GM21737 (cell line): ENCODE results near the gene THUMPD3.

ENCODE experiments used
- ATAC-seq: cut with Tn5 transposase; IDR thresholded peaks from one replicate; pipeline ENCODE4 v1.9.1; 2021; ENCODE audit warnings: mild to moderate bottlenecking, moderate library complexity; ENCODE audit not compliant: unreplicated experiment

The THUMPD3 gene

GRCh38 chr3:9396632-9397331 lies 33.9 kb downstream of the THUMPD3 start:
- peak; percentile 69 for ATAC-seq

GRCh38 chr3:9397332-9397905 lies 34.6 kb downstream of the THUMPD3 start, which contains the start of gene SETD5:
Gene SETD5 (plus strand): TSS chr3:9397615. CDS start chr3:9428939, 31,324 bp downstream.
- peak; percentile 51 for ATAC-seq

GRCh38 chr3:9397906-9398699 lies 35.2 kb downstream of the THUMPD3 start:
- ATAC-seq = no peak

DNA sequence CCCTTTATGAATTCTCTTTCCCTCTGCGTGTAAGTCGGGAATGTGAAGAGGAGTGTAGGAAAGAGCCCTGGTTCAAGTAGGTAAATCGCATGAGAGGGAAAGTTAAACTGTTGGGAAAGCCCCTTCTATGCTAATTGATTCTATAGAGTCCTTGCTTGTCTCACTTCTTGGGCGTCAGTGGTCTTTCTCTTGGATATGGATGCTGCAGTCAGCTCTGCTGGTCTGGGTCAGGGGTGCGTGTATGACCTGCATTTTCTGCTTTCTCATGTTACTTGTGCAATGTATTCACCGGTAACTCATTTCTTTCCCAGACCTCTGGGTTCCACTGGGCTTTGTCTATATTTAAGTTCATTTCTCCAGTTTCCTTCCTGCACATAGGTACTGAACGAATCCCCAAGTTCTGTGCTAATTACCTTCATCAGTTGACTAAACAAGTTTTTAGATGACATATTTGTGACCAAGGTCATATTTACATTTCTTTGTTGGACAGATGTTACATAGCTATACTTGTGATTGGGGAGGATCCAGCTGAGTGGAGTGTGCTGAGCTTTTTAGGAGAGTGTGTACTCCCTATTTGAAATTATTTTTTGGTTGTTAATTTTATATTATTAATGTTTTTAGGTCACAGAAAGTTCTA lies 36.0 kb downstream of the THUMPD3 start:
- no peak for ATAC-seq

DNA sequence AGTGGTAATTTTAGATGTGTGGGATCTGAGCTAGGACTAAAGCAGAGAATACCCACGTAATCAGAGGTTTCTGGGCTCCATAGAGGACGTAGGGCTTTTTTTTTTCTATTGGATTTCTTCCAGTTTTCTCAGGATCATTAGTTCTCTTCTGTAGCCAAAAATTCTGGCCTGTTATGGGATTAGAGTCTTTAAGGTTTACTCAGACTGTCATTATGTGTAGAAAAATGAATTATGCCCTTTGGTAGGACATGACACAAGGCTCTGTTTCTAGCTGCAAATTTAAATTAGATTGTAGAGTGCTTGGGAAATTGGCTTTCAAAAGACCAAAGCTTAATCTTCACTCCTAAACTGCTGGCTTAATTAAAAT lies 36.5 kb downstream of the THUMPD3 start:
- ATAC-seq = no peak

DNA sequence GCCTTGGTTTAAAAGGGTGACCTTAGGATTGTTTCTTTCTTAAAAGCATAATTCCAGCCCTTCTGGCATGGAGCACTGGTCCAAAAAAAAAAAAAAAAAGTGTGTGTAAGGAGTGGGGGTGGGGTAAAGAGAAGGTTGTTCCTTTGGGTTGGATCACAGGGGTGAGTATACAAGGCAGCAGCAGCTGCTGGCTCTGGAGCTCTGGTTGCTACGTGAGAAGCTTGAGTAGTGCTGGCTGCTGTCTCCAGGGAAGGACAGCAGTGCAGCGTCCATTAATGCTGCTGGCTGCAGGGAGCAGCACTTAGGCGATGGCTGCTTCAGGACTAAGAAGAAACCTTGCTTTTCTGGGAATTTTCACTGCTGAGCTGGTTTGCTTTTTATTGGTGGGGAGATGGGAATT lies 36.9 kb downstream of the THUMPD3 start:
- no peak for ATAC-seq

DNA sequence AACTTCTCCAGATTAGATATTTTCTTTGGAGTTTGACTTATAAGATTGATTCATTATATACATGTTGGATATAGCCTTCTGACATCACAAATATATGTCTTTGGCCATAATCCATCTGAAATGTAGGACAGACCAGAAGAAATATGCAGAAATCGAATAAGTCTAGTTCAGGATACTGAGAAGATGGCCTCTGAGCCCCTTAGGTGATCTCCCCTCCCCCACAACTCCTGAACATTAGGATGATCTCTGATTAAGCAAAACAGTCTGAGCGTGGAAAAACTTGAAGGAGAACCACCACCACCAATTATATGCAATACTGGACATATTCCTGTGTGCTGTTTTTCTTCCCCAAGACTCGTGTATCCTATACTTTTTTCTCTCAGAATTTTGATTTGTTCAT lies 37.8 kb downstream of the THUMPD3 start:
- ATAC-seq = no peak

DNA sequence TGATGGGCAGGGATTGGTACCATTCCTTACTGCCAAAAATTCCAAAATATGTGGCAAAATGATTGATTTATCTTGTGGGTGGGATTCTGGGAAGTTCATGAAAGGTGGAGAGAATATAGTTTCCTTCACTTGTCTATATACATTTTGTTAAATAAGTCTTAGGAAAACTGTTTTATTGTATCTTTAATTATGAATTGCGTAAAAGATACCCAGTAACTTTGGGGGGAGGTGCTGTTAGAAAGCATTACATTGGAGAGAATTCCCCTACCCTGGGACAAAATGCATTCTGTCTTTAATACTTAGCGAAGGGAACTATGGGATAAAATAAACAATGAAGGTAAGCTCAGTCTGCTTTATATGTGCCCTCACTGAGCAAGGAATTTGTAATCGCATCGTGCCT lies 39.1 kb downstream of the THUMPD3 start:
- ATAC-seq = no peak

DNA sequence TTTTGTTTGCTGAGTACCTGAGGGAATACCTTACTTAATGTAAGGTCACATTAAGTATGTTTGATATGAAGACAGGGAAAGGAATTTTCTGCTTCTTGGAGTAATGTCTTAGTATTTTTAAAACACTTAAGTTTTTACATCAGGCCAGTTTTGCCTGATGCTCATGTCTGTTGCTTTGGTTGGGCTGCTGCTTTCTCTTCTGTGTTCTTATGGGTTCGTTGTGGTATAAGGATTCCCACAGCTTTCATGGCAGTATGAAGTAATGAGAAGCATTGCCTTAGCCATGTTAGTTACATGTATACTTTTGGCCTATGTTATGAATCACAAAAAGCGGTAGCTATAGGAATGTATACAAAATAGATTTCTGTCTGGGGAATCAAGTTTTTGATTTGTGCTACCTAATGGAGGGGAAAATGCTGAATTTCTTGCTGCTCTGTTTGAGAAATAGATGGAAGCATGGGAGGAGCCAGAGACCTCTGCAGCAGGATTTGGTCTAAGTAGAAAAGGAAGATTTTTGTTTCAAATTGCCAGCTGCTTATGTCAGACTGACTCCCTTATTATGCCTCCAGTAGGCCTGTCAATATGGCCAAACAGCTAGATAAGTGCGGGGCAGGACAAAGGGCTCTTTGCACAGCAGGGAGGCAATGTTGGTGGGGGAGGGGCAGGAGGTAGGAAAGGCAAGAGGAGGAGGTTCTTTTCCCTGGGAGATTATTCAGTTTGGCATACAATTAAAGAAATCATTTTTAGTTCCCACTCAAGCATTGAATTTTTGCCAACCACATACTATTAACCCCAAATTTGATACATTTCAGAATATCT lies 39.8 kb downstream of the THUMPD3 start:
- ATAC-seq = no peak

GRCh38 chr3:9403463-9403862 lies 40.6 kb downstream of the THUMPD3 start:
- no peak for ATAC-seq

DNA sequence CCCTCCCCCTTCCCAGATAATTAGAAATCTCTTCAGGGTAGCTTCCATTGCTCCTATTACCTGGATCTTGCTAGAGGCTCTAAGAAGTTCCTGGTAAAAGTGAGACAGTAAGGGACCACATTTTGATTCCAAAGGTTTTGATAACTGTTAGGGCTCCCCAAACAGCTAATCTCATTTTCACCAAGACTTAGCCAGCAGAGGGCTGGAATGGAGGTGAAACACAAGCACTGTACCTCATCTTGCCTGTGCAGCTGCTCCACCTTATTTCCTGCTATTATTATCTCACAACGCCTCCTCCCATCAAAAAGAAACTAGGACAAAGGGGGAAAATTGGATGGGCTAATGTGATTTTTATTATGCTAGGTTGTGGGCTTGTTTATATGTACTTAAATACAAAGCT lies 41.8 kb downstream of the THUMPD3 start:
- ATAC-seq = no peak

GRCh38 chr3:9405756-9406155 lies 42.9 kb downstream of the THUMPD3 start:
- no peak for ATAC-seq

DNA sequence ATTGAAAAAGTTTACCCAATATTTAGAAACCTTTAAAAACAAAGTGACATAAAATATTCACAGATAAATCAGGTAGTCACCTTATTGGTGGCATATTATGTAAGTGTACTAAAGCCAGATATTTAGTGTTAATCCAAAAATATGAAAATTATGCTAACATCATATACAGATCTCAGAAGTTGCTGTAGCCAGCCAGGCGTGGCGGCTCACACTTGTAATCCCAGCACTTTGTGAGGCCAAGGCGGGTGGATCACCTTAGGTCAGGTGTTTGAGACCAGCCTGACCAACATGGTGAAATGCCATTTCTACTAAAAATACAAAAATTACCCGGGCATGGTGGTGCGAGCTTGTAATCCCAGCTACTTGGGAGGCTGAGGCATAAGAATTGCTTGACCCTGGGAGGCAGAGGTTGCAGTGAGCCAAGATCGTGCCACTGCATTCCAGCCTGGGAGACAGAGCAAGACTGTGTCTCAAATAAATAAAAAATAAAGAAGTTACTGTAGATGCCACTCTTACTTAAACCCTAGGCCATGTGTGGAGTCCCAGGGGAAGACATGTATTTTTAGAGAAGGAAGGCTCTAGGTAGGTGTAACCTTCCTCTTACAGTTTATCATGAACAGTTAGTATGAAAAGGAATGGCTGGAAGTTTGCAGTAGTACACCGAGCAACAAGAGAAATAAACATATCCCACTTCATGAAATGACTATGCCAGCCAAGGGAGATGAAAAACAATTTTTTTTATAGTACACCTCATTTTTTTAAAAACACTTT lies 44.2 kb downstream of the THUMPD3 start:
- no peak for ATAC-seq

DNA sequence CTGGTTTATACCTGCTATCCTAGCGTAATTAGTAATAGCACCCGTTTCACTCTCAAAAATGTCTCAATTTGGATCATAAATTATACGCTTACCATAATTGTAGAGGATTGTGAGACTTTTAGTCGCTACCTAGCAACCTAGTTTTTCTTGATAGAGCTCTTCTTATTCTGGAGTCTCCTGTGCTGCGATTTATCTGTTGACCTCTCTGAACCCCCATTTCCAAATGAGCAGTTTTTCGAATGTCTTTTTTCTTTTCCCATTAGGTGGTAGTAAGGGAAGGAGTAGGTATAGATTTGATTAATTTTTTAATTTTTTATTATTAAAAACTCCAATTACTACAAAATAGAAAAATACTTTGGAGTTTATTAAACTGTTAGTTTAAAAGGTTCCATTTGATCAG lies 45.2 kb downstream of the THUMPD3 start:
- no peak for ATAC-seq

GRCh38 chr3:9408546-9408945 lies 45.7 kb downstream of the THUMPD3 start:
- no peak for ATAC-seq

GRCh38 chr3:9409981-9410854 lies 47.4 kb downstream of the THUMPD3 start:
- ATAC-seq = no peak

GRCh38 chr3:9411302-9411701 lies 48.4 kb downstream of the THUMPD3 start:
- no peak for ATAC-seq

GRCh38 chr3:9412293-9412692 lies 49.4 kb downstream of the THUMPD3 start:
- ATAC-seq = no peak

DNA sequence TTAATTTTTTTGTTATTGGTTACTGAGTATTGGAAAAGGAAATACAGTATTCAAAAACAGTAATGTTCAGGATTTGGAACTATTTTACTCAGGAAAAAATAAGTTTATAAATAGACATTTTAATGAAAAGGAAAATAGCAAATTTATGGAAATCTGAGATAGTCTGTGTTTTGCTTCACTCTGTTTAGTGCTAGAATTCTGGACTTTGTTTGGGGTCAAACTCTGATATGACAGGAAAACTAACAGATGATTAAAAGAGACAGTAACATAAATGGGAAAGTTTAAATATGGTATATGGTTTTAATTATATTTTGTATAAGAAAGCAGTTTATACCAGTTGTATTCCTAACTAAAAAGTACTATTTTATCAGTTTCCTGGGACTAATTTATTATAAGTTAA lies 52.0 kb downstream of the THUMPD3 start:
- ATAC-seq = no peak
